Measurements from ENCODE around the gene HTR4.
"Not testable (repeated sequence)": the region's sequence is repeated elsewhere in the genome, so short reads cannot be mapped to it uniquely, and the experiment has no call there.

Gene HTR4, protein sequence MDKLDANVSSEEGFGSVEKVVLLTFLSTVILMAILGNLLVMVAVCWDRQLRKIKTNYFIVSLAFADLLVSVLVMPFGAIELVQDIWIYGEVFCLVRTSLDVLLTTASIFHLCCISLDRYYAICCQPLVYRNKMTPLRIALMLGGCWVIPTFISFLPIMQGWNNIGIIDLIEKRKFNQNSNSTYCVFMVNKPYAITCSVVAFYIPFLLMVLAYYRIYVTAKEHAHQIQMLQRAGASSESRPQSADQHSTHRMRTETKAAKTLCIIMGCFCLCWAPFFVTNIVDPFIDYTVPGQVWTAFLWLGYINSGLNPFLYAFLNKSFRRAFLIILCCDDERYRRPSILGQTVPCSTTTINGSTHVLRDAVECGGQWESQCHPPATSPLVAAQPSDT

DNA sequence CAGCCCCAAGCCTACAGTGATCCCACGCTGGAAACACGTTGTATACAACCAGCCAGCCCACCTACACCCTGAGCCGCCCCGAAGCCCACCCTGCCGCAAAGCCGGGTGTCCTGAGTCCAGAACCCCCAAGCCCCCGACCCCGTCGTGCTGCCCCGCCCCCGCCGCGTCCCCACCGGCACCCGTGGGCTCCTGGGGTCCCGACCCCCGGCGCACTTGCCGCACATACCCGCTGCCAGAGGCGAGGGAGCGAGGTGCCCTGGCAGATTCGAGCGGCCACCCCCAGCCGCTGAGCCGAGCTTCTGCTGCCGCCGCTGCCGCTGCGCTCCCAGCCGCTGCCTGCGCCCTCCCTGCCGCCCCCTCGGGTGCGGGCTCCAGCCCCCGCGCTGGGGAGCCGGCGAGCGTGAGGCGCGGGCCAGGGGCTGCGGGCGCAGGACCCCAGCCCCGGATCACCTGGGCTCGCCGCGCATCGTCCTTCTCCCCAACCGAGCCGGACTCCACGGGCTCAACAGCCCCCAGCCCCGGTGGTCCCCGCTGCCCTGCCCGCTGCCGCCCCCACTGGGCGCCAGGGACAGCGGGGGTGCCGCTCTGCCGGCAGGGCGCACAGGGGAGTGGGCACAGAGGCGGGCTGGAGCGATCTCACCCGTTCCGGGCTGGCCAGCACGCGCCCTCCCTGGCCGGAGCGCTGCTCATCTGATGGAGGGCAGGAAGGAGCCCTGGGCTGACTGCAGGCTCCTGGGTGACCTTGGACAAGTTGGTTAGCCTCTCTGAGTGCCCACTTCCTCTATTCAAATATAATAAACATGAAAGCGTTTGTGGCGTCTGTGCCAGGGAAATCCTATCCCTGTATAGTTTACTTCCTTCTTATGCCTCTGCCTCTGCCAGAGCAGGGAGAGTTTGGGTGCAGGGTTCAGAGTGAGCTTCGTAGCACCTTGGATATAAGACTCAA, at the start of gene HTR4:
TSS of gene HTR4 (minus strand) at position 692 of the 946 bp plus-strand sequence. CDS start 17,513 bp downstream, outside the sequence.
- no peak for DNase-seq (ENCODE audit: low read depth, low spot score)

- no peak for DNase-seq (ENCODE audit: low read depth, low spot score)
Observed at GRCh38 chr5:148702019-148702596, 47.8 kb upstream of the HTR4 start.

- no peak for DNase-seq (ENCODE audit: low read depth, low spot score)
Observed at GRCh38 chr5:148699028-148699427, 44.7 kb upstream of the HTR4 start.

DNA sequence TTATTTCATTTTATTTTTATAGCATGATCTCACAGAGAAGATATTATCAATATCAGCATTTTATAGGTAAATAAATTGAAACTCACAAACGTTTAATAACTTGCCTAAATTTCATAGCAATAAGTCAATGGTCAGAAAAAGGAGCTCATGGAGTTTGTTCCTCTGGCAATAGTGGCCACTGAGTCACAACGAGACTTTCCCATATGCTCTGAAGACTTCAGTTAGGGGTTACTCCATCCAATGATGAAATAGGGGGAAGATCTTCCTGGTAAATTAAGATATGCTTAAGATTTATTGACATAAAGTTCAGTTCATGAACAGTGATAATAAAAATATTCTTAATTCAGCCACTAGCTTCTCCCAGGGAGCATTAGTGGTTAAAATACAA, 43.5 kb upstream of the HTR4 start:
- DNase-seq (ENCODE audit: low read depth, low spot score) = no peak

- DNase-seq (ENCODE audit: low read depth, low spot score) = no peak
Observed at GRCh38 chr5:148697180-148697808, 43.0 kb upstream of the HTR4 start.

DNA sequence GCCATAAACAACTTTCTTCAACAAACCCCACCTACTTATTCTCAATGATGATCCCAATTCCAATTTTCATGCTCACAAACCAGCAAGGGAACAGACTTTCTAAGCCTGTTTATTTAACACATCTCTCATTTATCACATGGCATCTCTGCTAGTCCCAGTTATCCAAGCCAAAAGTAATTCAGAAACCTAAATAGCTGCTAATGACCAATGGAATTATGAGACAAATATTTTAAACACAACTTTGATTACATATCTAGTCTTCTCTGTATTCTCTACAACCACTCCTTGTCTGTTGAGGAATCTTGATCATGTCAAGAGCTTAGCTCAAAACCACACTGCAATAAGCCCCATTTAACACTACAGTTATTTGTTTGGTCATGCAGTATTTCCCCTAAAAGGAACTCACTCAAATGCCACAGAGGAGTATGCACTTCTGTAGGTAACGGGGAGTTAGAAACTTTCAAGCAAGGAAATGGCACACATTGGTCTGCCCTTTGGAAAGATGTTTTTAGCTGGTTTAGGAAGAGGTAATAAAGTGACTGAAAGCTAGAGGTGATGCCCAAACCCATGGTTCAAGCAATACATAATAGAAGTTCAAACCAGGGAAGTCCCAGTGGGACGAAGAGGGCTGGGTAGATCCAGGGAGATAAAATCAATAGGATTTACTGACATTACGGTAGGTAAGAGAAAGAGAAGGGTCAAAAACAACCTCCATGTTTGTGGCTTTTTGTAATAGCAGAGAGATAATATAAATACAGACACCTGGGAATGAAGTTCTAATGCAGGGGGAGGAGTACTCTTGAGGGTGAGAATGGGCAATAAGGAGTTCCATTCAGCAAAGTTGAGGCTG, 42.1 kb upstream of the HTR4 start:
- DNase-seq (ENCODE audit: low read depth, low spot score) = no peak

DNA sequence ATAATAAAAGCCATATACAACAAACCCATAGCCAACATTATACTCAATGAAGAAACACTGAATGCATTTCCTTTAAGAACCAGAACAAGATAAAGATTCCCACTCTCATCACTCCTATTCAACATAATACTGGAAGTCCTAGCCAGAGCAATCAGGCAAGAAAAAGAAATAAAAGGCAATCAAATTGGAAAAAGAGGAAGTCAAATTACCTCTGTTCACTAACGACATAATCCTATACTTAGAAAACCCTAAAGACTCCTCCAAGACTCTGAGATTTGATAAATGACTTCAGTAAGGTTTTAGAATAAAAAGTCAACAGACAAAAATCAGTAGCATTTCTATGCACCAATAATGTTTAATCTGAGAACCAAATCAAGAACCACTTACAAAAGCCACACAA, 36.6 kb upstream of the HTR4 start:
- DNase-seq (ENCODE audit: low read depth, low spot score) = no peak

- DNase-seq (ENCODE audit: low read depth, low spot score) = no peak
Observed at GRCh38 chr5:148688787-148689186, 34.5 kb upstream of the HTR4 start.

- DNase-seq (ENCODE audit: low read depth, low spot score) = no peak
Observed at GRCh38 chr5:148687871-148688270, 33.5 kb upstream of the HTR4 start.

DNA sequence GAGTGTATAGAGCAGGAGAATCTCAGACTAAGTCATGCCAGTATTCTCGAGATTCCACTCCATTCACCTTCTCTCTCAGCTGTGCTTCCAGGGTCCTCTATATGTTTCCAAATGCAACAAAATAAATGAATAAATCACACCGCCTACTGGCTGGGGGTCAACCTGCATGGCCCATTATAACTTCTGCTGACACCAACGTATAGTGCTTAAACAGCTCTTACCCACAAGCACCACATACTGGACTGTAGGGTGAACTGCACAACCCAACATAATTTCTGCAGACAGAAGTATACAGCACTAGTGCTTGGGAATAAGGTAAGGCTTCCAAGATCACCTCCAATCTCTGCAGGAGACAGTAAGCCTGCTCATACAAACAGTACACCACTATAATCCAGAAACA, 33.1 kb upstream of the HTR4 start:
- peak; percentile 64 for DNase-seq (ENCODE audit: low read depth, low spot score)

- DNase-seq (ENCODE audit: low read depth, low spot score) = no peak
Observed at GRCh38 chr5:148686660-148687059, 32.3 kb upstream of the HTR4 start.

- DNase-seq (ENCODE audit: low read depth, low spot score) = no peak
Observed at GRCh38 chr5:148685520-148686134, 31.3 kb upstream of the HTR4 start.

DNA sequence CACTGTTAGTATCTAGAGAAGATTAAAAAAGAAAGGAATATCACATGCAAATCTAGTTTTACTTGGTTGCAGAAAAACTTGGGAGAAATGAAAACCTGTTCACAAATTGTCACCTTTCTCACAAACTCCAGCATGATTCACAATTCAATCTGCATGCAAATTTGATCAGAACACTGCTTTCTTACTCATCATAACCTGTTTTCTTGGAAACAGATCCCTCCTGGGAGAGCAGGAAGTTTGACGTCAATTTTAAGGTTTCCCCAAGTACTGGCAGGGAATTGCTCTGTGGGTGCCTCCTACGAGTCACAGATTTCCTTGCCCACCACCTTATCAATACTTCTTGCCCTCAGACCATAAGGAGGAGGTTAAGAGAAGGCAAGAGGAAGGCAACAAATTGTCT, 30.2 kb upstream of the HTR4 start:
- no peak for DNase-seq (ENCODE audit: low read depth, low spot score)

GRCh38 chr5:148683651-148684050, 29.3 kb upstream of the HTR4 start:
- DNase-seq (ENCODE audit: low read depth, low spot score) = no peak

GRCh38 chr5:148682058-148683026, 28.0 kb upstream of the HTR4 start:
- no peak for DNase-seq (ENCODE audit: low read depth, low spot score)

GRCh38 chr5:148681157-148682057, 27.1 kb upstream of the HTR4 start:
- no peak for DNase-seq (ENCODE audit: low read depth, low spot score)

DNA sequence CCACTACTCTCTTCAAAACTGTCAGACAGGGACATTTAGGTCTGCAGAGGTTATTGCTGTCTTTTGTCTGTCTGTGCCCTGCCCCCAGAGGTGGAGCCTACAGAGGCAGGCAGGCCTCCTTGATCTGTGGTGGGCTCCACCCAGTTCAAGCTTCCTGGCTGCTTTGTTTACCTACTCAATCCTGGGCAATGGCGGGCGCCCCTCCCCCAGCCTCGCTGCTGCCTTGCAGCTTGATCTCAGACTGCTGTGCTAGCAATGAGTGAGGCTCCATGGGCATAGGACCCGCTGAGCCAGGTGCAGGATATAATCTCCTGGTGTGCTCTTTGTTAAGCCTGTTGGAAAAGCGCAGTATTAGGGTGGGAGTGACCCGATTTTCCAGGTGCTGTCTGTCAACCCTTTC, 19.4 kb upstream of the HTR4 start:
- DNase-seq (ENCODE audit: low read depth, low spot score) = not testable (repeated sequence)

- no peak for DNase-seq (ENCODE audit: low read depth, low spot score)
Observed at GRCh38 chr5:148666353-148666752, 12.0 kb upstream of the HTR4 start.
